GM19240 (cell line): ENCODE data around the gene GLT8D1.
"Not testable (repeated sequence)": the region's sequence is repeated elsewhere in the genome, so short reads cannot be mapped to it uniquely, and the experiment has no call there.

Experiments
- DNase-seq: peaks from one replicate; pipeline ENCODE4 v3.0.0; 2011; ENCODE audit warnings: low spot score; ENCODE audit not compliant: insufficient read length

Gene GLT8D1

GRCh38 chr3:52705688-52706686, at the start of gene GLT8D1, which contains the start of gene SPCS1:
TSS of gene GLT8D1 (minus strand) at chr3:52705791. CDS start at chr3:52700460, 5,331 bp downstream.
TSS of gene SPCS1 (plus strand) at chr3:52706106. CDS start at chr3:52706247, 141 bp downstream.
- DNase-seq, result no peak

- no peak for DNase-seq
These were observed 48.8 kb upstream of the GLT8D1 start for GRCh38 chr3:52754373-52754772.

- no peak for DNase-seq
These were observed 46.6 kb upstream of the GLT8D1 start for GRCh38 chr3:52752045-52752660.

- DNase-seq, result no peak
These were observed 38.1 kb upstream of the GLT8D1 start for GRCh38 chr3:52743721-52744120.

GRCh38 chr3:52743152-52743551, 37.6 kb upstream of the GLT8D1 start:
- no peak for DNase-seq

- no peak for DNase-seq
These were observed 36.9 kb upstream of the GLT8D1 start for GRCh38 chr3:52742418-52743041.

- DNase-seq, result no peak
These were observed 34.1 kb upstream of the GLT8D1 start for GRCh38 chr3:52739730-52740129.

- DNase-seq, result no peak
These were observed 27.8 kb upstream of the GLT8D1 start for GRCh38 chr3:52733256-52733891.

GRCh38 chr3:52731590-52731989, 26.0 kb upstream of the GLT8D1 start:
- no peak for DNase-seq

- no peak for DNase-seq
These were observed 25.1 kb upstream of the GLT8D1 start for GRCh38 chr3:52730681-52731080.

GRCh38 chr3:52728753-52729152, 23.2 kb upstream of the GLT8D1 start:
- not testable (repeated sequence) for DNase-seq

GRCh38 chr3:52724511-52724910, 18.9 kb upstream of the GLT8D1 start:
- no peak for DNase-seq

GRCh38 chr3:52723935-52724334, 18.3 kb upstream of the GLT8D1 start:
- DNase-seq, result no peak

GRCh38 chr3:52722491-52722890, 16.9 kb upstream of the GLT8D1 start:
- no peak for DNase-seq

- DNase-seq, result no peak
These were observed 16.1 kb upstream of the GLT8D1 start for GRCh38 chr3:52721730-52722008.

- DNase-seq, result no peak
These were observed 15.6 kb upstream of the GLT8D1 start for GRCh38 chr3:52721002-52721729.

GRCh38 chr3:52719618-52720017, 14.0 kb upstream of the GLT8D1 start:
- DNase-seq, result no peak

GRCh38 chr3:52715714-52716305, 10.2 kb upstream of the GLT8D1 start:
- no peak for DNase-seq

- DNase-seq, result no peak
These were observed 9.0 kb upstream of the GLT8D1 start for GRCh38 chr3:52714335-52715302.
